HUDEP-2 (cell line): Measurements from ENCODE around the gene GIPC2.
A peak's percentile ranks its signal among the peaks of the same experiment; 100 is the strongest.
"Not testable (repeated sequence)": the region's sequence is repeated elsewhere in the genome, so short reads cannot be mapped to it uniquely, and the experiment has no call there.

ENCODE experiments used
- DNase-seq, 76 experiments: peaks; one replicate each; lab custom pipeline; 2025; ENCODE audit not compliant: unreplicated experiment in 76 of 76; lab: John Stamatoyannopoulos, UW

GIPC2 gene, protein sequence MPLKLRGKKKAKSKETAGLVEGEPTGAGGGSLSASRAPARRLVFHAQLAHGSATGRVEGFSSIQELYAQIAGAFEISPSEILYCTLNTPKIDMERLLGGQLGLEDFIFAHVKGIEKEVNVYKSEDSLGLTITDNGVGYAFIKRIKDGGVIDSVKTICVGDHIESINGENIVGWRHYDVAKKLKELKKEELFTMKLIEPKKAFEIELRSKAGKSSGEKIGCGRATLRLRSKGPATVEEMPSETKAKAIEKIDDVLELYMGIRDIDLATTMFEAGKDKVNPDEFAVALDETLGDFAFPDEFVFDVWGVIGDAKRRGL

GRCh38 chr1:78045926-78046778 is at the start of gene GIPC2:
Gene GIPC2, plus strand, starts transcription at chr1:78045966. Its CDS starts 129 bp downstream, at chr1:78046095.
- DNase-seq: peak in 1 of 76 experiments; percentile 15

DNA sequence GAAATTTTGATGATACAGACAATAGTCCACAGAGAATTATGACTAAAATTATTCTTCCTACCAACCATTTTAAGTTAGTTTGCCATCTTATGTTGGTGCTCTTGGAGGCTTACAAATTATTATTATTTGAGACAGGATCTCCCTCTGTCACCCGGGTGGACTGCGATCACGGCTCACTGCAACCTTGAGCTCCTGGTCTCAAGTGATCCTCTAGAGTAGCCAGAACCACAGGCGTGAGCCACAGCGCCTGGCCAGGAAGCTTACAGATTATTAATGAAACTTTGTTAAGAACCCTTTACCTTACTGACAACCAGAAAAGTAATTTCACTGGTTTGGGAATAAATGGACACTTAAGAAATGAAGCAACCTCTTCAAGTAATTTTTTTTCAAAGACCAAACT is 49.0 kb upstream of the GIPC2 start:
- DNase-seq: no peak

DNA sequence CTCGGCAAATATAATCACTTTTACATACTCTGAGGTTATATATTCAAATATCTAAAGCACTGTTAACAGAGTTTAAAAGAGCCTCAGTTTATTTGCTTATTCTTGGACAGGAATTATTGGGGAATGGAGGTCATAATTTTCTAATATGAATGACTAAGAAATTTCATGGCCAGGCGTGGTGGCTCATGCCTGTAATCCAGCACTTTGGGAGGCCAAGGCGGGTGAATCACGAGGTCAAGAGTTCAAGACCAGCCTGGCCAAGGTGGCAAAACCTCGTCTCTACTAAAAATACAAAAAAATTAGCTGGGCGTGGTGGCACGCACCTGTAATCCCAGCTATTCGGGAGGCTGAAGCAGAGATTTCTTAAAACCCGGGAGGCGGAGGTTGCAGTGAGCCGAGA is 45.2 kb upstream of the GIPC2 start:
- not testable (repeated sequence) for DNase-seq

DNA sequence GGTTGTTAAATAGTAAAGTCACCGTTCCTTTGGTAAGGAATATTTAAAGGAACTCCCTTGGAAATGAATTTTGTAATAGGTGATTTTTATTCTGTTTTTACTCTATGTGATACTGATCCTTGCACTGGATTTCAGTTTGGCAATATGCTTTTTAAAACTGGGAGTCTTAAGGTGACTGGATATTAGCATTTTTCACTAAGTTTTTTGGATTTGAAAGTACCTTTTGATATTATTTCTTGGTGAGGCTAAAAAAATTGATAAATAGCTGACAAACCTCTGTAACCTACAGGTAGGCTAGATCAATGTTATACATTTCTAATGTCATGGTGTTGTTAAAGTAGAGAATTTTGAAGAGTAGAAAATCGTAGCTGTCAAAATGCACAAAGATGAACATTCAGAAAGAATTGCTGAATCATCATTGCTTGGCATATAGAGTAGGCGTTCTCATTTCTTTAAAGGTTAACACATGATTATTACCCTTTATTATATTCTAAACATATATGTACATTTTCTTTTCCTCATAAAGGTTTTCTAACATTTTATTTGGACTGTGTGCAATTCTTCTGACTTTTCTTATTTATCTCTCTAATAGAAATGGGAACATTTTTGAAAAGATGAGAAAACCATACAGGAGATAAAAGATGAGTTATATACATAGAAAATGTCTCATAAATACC is 42.6 kb upstream of the GIPC2 start:
- peak in 17 of 76 experiments; percentile 2 to 56 (median 19) for DNase-seq

DNA sequence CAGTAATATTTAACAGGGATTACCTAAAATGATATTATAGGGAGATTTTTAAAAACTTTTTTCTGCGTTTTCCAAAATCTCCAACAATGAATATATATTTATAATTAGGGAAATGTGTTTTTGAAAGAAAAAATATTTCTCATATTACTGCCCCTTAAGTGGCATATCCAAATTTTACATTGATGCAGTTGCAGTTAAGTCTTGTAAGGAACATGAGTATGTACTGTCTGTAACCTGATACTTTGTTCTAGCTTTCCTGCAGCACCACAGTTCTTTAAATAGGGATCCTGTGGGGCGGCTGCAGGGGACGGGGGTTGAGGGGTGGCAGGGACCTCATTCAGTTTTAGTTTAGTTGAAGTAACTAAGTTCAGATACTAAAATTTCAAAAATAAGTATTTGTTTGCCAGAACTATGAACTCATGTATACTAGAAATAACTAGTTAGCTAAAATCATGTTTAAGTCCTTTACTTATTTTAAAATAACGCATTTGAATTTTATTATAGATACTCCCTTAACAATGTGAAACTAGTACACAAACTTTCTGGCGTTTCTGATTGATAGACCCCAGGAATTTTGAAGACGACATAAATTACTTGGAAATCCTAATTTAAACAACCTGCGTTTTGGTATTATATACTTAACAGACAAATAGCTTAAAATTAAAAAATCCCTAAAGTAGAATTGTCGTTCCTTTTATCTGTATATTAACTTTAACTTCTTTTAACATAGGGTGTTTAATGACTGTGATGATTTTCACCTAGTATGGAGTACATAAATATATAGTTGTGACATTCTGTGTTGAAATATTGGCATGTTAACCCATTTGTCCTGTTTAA is 41.7 kb upstream of the GIPC2 start:
- peak in 70 of 76 experiments; percentile 8 to 89 (median 51) for DNase-seq

DNA sequence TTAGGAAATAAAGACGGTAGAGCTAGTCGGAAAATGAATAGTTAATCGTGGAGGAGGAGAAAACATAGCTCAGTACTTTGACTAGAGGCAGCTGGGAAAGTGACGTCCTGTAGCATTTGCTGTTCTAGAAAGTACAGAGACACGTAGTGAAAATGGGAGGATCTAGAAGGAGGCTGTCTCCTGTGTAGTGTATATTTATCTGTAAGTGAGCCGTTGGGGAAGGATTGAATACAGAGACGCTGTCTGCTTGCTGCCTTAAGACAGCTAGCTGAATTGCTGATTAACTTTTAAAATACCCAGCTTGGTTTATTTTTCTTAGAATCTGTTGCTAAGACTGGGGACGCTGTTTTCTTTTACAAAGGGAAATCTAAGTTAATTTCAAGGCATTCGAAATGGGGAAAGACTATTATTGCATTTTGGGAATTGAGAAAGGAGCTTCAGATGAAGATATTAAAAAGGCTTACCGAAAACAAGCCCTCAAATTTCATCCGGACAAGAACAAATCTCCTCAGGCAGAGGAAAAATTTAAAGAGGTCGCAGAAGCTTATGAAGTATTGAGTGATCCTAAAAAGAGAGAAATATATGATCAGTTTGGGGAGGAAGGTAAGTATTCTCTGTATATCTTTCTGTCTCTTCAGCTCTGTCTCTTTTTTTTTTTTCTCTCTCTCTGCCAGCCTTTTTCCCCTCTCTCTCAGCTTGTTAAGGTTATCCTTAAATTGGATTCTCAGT is 40.9 kb upstream of the GIPC2 start, which contains the start of gene DNAJB4:
Gene DNAJB4 (plus strand): TSS at position 221 of the 729 bp plus-strand sequence. CDS start 172 bp downstream, at position 393.
- DNase-seq: peak in 72 of 76 experiments; percentile 3 to 96 (median 74)

GRCh38 chr1:78005448-78005722 is 40.4 kb upstream of the GIPC2 start:
- no peak for DNase-seq

DNA sequence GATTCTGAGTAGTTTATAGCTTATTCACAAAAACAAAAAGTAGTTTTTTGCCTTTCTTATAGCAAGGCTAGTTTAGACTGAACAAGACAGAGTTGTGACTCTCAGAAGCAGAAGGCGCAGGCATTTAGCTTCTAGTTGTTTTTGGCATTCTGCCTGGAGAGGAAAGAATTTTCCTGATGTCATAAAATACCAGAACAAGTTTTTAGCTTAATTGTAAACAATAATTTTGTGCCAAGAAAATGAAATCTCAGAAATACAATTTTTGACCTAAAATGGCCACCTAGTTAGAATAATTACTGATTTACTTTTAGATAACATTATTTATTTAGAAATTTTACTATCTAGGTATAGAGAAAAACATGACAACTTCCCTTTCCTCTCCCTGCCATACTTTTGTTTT is 40.0 kb upstream of the GIPC2 start:
- DNase-seq: peak in 30 of 76 experiments; percentile 10 to 63 (median 38)

DNA sequence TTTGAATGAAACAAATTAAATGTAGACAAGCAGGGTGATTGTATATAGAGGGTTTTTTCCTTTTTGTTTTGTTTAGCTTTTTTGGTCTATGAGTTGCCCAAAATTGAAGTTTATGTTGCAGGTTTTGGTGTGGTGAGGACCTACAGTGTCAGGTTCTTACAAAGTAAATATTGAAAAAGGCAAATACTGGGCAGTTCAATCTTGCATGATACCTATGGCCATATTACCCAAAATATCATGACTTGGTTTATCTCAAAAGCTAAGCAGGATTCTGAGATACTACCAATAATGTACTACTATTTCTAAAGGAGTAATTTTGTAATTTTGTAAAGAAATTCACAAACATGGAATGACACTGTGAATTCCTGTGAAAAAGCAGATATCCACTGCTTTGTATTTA is 39.2 kb upstream of the GIPC2 start:
- DNase-seq: no peak

GRCh38 chr1:78007677-78008341 is 38.0 kb upstream of the GIPC2 start:
- no peak for DNase-seq

DNA sequence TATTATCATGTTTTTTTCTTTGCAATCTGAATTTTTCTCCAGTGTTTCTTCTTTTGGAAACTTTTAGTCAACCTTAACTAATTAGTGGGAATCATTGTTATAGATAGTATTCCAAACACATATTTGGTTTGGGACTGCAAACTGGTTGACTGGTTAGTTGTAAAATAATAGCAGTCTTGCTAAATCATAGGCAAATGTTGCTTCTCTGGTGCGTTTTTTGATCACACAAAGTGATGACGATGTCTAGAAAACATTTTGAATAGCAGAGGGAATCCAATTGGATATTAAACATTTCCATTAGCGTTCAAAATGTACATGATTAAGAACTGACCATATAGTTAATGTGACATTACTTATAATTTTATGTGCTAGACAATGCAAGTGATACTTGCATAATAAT is 36.5 kb upstream of the GIPC2 start:
- no peak for DNase-seq

DNA sequence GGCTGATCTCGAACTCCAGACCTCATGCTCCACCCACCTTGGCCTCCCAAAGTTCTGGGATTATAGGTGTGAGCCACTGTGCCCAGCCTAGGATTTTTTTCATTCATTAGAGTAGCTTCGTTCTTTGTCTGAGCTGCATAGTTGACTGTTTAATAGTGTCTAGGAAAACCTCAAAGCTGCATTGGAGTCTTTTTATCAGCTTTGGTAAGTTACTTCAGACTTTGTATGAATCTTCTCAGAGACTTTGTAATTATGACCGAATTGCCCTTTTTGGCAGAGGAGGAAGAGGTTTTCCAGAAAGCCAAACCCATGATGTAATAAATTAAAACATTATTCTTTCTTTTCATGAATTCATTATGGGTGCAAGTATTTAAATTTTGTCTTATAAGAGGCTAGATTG is 35.9 kb upstream of the GIPC2 start:
- no peak for DNase-seq

- no peak for DNase-seq
Observed at GRCh38 chr1:78011050-78011449, 34.7 kb upstream of the GIPC2 start.

DNA sequence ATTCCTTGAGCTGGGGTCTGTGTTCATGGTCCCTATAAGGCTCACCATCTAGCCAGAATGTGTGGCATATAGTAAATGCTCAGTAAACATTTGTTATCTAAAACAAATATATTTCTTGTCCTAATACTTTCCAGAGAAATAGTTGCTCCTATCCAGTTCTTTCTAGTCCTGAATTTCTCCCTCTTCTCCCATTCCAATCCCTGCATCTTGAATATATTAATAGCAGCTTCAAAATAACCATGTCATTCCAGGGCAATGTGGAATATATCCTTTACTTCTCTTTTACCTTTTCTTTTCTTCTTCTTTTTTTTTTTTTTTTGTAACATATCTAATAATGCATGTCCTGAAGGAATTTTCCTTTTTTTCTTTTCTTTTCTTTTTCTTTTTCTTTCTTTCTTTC is 30.6 kb upstream of the GIPC2 start:
- DNase-seq: no peak

DNA sequence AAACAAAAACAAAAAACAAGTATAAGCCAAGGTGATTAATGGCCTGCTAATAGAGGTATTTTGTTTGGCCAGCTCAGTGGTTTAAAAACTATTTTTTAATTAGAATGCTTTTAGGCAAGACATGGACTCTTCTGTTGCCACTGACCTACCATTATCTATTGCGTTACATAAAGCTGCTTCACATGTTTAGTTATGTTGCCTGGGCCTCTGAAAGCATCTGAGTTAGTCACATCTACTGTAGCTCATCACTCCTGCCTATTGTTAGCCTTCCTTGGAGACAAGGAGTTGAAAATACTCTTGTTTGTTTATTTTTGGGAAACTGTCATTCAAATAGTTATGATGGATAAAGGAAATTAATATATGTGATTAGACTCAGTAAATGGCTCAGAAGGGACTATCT is 26.7 kb upstream of the GIPC2 start:
- no peak for DNase-seq

GRCh38 chr1:78021134-78021533 is 24.6 kb upstream of the GIPC2 start:
- not testable (repeated sequence) for DNase-seq

GRCh38 chr1:78029793-78030192 is 16.0 kb upstream of the GIPC2 start:
- no peak for DNase-seq

DNA sequence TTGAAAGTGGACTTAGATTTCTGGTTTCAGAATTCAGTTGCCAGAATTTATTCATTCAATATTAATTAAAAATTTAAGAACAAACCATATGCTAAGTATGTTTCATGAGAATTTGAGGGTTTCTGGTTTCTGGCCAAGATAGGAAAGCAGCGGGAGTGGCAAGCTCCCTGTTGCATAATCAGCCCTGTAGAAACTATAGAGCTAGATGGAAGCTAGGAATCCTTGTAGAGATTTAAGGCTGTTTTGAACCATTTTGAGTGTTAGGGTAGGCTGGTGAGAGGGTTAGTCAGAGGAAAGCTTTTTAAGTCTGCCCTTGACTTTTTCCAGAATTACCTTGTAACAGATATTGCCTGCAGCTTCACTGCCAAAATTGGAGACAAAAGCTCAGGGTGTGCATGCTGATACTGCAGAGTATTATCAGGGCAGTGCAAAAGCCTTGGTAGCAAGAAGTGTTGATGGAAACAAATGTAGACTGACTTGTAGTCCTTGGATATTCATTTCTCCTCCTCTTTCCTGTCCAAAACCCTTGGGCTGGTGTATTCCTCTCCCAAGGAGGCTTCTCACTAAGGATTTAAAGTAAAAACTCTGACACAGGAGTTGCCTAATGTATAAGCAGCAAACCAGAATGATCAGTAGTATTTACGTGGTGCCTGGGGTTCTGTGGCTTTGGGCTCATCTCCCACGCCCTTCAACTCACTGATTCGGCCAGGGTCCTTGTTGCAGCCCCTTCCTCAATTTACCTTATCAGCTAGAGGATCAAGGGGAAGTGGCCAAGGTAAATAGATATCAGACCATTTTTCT is 12.6 kb upstream of the GIPC2 start:
- DNase-seq: peak in 6 of 76 experiments; percentile 6 to 25 (median 10)

- no peak for DNase-seq
Observed at GRCh38 chr1:78033797-78034172, 12.0 kb upstream of the GIPC2 start.
